GM20000 (cell line): ENCODE results near the gene SCGB1D1.

ENCODE experiments used
- DNase-seq: peaks from one replicate; pipeline ENCODE4 v3.0.0; 2012; ENCODE audit warnings: low spot score
- TF ChIP-seq, protein P1 (sequence below): IDR thresholded peaks from 2 replicates; pipeline ENCODE4 v1.5.1; 2012; ENCODE audit warnings: mild to moderate bottlenecking, control low read depth; ENCODE audit errors: extremely low read depth, missing control alignments

Gene SCGB1D1

DNA sequence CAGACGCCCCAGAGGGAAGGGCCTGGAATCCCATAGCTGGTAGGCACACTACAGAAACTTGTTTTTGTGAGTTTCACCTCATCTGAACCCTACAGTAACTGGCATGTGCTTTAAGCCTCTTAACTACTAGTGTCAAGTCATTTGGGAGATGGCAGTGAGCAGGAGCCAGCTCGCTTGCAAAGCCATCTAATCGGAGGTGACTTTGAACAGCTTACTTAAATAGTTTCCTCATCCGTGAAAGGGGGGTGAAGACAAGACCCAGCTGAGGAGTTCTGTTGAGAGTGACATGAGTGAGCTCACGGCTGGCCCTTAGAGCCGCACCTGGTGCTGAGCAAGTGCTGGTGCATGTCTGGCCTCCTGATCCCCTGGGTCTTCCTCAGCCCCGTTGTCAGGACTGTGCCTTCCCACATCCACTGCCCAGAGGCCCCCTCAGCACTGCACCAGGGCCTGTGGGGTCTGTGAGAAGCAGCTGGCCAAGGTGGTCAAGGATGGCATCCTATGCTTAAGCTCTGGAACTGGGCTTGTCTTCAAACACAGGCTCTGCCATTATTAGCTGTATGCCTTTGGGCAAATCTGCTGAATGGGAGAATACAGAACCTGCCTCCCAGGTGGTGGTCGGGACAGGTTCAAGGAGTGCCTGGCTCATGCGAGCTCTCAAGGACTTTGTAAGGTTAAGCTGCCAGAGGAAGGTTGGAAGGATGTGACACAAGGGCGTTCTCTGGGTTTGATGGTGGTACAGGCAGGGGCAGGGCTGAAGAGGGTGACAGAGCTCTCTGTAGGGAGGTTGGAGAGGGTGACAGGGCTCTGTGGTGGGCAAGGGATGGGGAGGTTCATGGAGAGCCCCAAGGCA lies 38.9 kb upstream of the SCGB1D1 start:
- TF ChIP-seq, protein P1, sequence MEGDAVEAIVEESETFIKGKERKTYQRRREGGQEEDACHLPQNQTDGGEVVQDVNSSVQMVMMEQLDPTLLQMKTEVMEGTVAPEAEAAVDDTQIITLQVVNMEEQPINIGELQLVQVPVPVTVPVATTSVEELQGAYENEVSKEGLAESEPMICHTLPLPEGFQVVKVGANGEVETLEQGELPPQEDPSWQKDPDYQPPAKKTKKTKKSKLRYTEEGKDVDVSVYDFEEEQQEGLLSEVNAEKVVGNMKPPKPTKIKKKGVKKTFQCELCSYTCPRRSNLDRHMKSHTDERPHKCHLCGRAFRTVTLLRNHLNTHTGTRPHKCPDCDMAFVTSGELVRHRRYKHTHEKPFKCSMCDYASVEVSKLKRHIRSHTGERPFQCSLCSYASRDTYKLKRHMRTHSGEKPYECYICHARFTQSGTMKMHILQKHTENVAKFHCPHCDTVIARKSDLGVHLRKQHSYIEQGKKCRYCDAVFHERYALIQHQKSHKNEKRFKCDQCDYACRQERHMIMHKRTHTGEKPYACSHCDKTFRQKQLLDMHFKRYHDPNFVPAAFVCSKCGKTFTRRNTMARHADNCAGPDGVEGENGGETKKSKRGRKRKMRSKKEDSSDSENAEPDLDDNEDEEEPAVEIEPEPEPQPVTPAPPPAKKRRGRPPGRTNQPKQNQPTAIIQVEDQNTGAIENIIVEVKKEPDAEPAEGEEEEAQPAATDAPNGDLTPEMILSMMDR = no peak
- DNase-seq = no peak

DNA sequence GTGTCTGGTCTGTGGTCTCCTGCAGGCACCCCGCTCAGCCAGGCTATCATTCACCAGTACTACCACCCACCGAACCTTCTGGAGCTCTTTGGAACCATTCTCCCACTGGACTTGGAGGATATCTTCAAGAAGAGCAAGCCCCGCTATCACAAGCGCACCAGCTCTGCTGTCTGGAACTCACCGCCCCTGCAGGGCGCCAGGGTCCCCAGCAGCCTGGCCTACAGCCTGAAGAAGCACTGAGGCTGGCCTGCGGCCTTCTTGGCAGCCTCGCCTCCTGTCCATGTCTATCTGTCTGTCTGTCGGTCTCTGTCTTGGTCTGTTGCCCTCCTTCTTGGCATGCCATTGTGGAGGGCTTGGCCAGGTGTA lies 38.3 kb upstream of the SCGB1D1 start:
- DNase-seq = no peak
- TF ChIP-seq, protein P1 = no peak

- no peak for DNase-seq
- TF ChIP-seq, protein P1 = no peak
Observed at GRCh38 chr11:62152245-62153086, 37.5 kb upstream of the SCGB1D1 start.

DNA sequence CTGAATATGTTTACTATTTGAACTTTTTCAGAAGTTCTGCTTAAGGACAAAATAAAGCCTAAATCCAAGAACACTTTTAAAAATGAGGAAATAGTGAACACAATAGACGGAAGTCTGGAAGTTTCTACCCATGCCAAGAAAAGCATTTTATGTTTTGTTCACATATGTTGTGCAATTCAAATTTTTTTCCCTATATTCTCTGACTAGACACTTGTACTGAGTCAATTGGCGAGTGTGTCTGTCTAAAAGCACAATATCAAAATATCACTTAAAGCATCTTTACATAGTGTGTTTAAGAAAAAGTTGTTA lies 37.0 kb upstream of the SCGB1D1 start:
- no peak for DNase-seq

DNA sequence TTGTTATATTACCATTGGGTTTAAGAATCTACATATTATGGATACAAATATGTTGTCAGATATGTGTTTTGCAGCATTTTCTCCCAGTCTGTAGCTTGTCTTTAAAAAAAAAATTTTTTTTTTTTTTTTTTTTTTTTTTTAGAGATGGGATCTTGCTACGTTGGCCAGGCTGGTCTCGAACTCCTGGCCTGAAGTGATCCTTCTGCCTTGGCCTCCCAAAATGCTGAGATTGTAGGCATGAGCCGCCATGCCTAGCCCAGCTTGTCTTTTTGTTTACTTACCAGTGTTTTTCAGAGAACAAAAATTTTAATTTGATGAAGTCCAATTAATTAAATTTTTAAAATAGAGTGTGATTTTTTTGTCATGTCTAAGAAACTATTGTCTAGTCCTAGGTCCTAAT lies 36.4 kb upstream of the SCGB1D1 start:
- DNase-seq = no peak
- TF ChIP-seq, protein P1 = no peak

More for the DNA sequence above, 37.0 kb upstream of the SCGB1D1 start:
- TF ChIP-seq, protein P1 = no peak

GRCh38 chr11:62157603-62158002 lies 32.4 kb upstream of the SCGB1D1 start:
- DNase-seq = no peak
- TF ChIP-seq, protein P1 = no peak

DNA sequence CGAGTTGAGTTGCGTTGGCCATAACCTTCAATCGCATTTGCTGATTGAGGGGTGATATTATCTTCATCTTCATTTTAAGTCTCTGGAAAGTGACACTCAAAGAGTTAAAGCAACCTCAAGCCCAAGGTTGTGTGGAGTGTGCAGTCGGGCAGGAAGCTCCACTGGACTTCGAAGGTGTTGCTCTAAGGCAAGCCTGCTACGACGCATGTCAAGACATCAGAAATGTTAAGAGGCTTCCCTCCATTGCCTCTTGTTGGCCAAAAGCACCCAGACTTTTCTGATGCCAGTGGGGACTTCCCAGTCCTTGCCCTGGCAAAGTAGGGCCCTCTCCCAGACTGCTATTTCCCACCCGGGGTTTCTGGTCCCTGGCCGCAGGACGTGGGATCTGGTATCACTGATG lies 23.6 kb upstream of the SCGB1D1 start:
- no peak for DNase-seq
- TF ChIP-seq, protein P1 = no peak
